Measurements from ENCODE around the gene KCNC3.

The KCNC3 gene

GRCh38 chr19:50268501-50268900 lies 60.7 kb downstream of the KCNC3 start:
- no peaks in the 10 kb centered on the region for H3K36me3 ChIP-seq (ENCODE audit: control insufficient read depth, low read length)
- H3K27me3 ChIP-seq (ENCODE audit: control insufficient read depth, low read length) = peaks cover 13% of the 10 kb centered on the region
- H3K4me2 ChIP-seq (ENCODE audit: low read length) = no peak overlapping the region
- no peak overlapping the region for H3K27ac ChIP-seq (ENCODE audit: low read depth, low read length)
- H3K4me3 ChIP-seq (ENCODE audit: low read length) = no peak overlapping the region
- no peaks in the 10 kb centered on the region for H3F3A ChIP-seq (ENCODE audit: control insufficient read depth, insufficient read depth)
- no peaks in the 10 kb centered on the region for H3K9me3 ChIP-seq (ENCODE audit: control insufficient read depth, insufficient read depth, low read length)
- H3K9me2 ChIP-seq (replicated peaks; ENCODE audit: control insufficient read depth, low read length) = no peaks in the 10 kb centered on the region
- no peaks in the 10 kb centered on the region for H4K20me1 ChIP-seq (ENCODE audit: control insufficient read depth, insufficient read depth, low read depth, low read length)
- no peaks in the 10 kb centered on the region for H3K79me2 ChIP-seq (ENCODE audit: control insufficient read depth, low read length)
- peaks cover 4% of the 10 kb centered on the region; the same call in 1 of the 2 replicates for H3K4me1 ChIP-seq (ENCODE audit: control insufficient read depth, low read length)
- no peak for TF ChIP-seq CTCF (IDR thresholded peaks at IDR 0.05; ENCODE audit: low read depth, low read length, poor library complexity, severe bottlenecking)
- no peak for TF ChIP-seq EZH2phosphoT487 (IDR thresholded peaks at IDR 0.05; ENCODE audit: borderline replicate concordance, low read length)

GRCh38 chr19:50268041-50268440 lies 61.1 kb downstream of the KCNC3 start:
- no peaks in the 10 kb centered on the region for H3K9me3 ChIP-seq (ENCODE audit: control insufficient read depth, insufficient read depth, low read length)
- no peaks in the 10 kb centered on the region for H3K36me3 ChIP-seq (ENCODE audit: control insufficient read depth, low read length)
- H3K4me2 ChIP-seq (ENCODE audit: low read length) = no peak overlapping the region
- H3K4me3 ChIP-seq (ENCODE audit: low read length) = no peak overlapping the region
- peaks cover 4% of the 10 kb centered on the region; the same call in 1 of the 2 replicates for H3K4me1 ChIP-seq (ENCODE audit: control insufficient read depth, low read length)
- no peaks in the 10 kb centered on the region for H4K20me1 ChIP-seq (ENCODE audit: control insufficient read depth, insufficient read depth, low read depth, low read length)
- H3K27me3 ChIP-seq (ENCODE audit: control insufficient read depth, low read length) = peaks cover 13% of the 10 kb centered on the region
- no peak overlapping the region for H3K27ac ChIP-seq (ENCODE audit: low read depth, low read length)
- TF ChIP-seq EZH2phosphoT487 (IDR thresholded peaks at IDR 0.05; ENCODE audit: borderline replicate concordance, low read length) (no peak), CTCF (IDR thresholded peaks at IDR 0.05; ENCODE audit: low read depth, low read length, poor library complexity, severe bottlenecking) (no peak)
- no peaks in the 10 kb centered on the region for H3K79me2 ChIP-seq (ENCODE audit: control insufficient read depth, low read length)
- no peaks in the 10 kb centered on the region for H3K9me2 ChIP-seq (replicated peaks; ENCODE audit: control insufficient read depth, low read length)
- H3F3A ChIP-seq (ENCODE audit: control insufficient read depth, insufficient read depth) = no peaks in the 10 kb centered on the region

GRCh38 chr19:50266896-50267295 lies 62.3 kb downstream of the KCNC3 start:
- no peaks in the 10 kb centered on the region for H3F3A ChIP-seq (ENCODE audit: control insufficient read depth, insufficient read depth)
- no peaks in the 10 kb centered on the region for H4K20me1 ChIP-seq (ENCODE audit: control insufficient read depth, insufficient read depth, low read depth, low read length)
- no peaks in the 10 kb centered on the region for H3K4me1 ChIP-seq (ENCODE audit: control insufficient read depth, low read length)
- H3K27me3 ChIP-seq (ENCODE audit: control insufficient read depth, low read length) = peaks cover 13% of the 10 kb centered on the region
- no peak overlapping the region for H3K4me3 ChIP-seq (ENCODE audit: low read length)
- H3K4me2 ChIP-seq (ENCODE audit: low read length) = no peak overlapping the region
- H3K27ac ChIP-seq (ENCODE audit: low read depth, low read length) = no peak overlapping the region
- H3K9me2 ChIP-seq (replicated peaks; ENCODE audit: control insufficient read depth, low read length) = no peaks in the 10 kb centered on the region
- no peaks in the 10 kb centered on the region for H3K36me3 ChIP-seq (ENCODE audit: control insufficient read depth, low read length)
- TF ChIP-seq EZH2phosphoT487 (IDR thresholded peaks at IDR 0.05; ENCODE audit: borderline replicate concordance, low read length) (no peak), CTCF (IDR thresholded peaks at IDR 0.05; ENCODE audit: low read depth, low read length, poor library complexity, severe bottlenecking) (no peak)
- no peaks in the 10 kb centered on the region for H3K9me3 ChIP-seq (ENCODE audit: control insufficient read depth, insufficient read depth, low read length)
- H3K79me2 ChIP-seq (ENCODE audit: control insufficient read depth, low read length) = no peaks in the 10 kb centered on the region

Data from DOHH2 (cell line).